GM08714 (cell line): ENCODE data around the gene ABCC4.
"Not testable (repeated sequence)": the region's sequence is repeated elsewhere in the genome, so short reads cannot be mapped to it uniquely, and the experiment has no call there.

Source experiments
- H3K4me3 ChIP-seq: fragments of 200-500 bp; sonication (Bioruptor generic); 2 replicates; pipeline ENCODE4 v1.5.1; 2014; ENCODE audit warnings: mild to moderate bottlenecking, low read length, inconsistent platforms
- ZNF274 ChIP-seq: IDR thresholded peaks from 2 replicates; pipeline ENCODE4 v1.6.1; 2012; ENCODE audit warnings: mild to moderate bottlenecking, low read depth, low read length

The ABCC4 gene

DNA sequence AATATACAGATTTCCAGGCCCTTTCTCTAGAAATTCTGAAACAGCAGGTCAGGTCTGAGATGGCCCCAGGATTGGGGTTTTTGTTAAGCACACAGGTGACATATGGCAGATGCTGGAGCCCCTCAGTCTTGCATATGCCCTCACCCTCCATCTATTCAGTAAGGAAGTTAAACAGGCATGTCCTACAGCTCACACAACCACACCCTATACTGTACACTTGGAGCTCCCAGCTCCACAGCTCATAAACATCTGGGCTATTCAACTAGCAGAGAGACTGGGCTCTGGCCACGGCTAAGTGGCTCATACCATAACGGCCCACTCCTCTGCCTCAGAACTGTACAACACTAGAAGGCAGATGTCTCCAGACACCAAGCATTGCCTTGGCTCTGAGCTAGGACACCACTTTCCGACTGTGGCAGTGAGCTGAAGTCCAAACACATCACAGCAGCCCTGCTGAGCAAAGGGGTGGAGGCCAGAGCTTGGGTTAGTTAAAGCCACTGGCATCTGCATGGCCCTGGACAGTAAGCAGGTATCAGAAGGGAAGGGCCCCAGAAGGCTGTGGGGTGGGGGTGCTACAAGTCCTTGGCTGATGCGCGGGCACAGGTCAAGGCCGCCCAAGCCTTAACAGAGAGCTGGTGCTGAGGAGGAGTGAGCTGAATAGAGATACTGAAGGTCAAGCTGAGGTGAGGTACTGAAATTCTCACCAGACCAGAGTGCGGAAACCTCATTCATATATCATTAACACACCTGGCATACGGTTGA, 79.1 kb downstream of the ABCC4 start:
- TF ChIP-seq ZNF274, result no peak
- no peak overlapping the region for H3K4me3 ChIP-seq

DNA sequence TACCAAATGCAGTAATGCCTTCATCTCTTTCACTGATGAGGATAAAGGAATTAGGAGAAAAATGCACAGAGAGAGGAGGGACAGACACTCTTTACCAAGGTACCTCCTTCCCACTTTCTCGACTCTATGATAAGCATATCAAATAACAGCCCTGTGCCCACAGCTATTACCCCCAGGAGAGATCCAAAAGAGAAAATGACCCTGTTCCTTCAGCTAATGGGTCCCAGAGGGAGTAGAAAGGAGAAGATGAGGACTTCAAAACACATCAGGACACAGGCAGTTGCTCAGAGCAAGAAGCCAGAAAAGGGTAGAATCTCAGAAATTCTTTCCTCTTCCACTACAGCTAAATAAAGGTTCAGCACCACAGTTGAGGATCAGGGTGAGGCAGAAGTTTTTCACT, 80.6 kb downstream of the ABCC4 start:
- TF ChIP-seq ZNF274, result no peak

DNA sequence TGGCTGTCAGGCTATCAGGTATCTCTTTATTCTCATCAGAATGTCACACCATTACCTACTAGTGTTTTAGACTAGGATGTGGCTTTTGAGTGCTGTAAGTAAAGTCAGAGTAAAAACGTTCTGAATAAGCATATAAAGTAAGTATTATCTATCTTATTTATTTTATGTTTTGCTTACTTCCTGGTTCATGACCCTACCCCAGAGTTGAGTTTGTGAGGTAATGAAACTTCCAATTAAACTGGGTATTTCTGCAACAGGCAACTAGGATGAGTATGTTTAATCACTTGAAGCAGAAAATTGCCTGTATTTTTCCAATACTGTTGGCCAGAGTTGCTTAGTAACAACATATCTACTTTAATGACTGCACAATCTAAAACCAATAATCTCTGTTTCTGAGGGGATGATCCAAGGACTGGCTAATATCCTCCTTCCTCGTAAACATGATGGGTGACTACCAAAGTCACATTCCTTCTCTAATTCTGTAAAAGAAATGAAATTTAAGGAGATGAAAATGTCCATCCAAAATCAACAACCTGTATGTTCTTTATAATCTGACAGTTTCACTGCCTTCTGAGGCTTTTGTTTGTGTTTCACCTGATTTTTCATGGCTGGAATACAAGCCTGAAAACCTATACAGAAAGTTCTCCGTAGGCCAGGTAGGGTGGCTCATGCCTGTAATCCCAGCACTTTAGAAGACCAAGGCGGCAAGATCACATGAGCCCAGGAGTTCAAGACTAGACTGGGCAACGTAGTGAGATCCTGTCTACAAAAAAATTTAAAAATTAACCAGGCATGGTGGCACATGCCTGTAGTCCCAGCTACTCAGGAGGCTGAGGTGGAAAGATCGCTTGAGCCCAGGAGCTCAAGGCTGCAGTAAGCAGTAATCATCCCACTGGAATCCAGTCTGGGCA, 83.1 kb downstream of the ABCC4 start:
- TF ChIP-seq ZNF274, result no peak
- H3K4me3 ChIP-seq, result no peak overlapping the region

More for the DNA sequence above, 80.6 kb downstream of the ABCC4 start:
- H3K4me3 ChIP-seq, result no peak overlapping the region

DNA sequence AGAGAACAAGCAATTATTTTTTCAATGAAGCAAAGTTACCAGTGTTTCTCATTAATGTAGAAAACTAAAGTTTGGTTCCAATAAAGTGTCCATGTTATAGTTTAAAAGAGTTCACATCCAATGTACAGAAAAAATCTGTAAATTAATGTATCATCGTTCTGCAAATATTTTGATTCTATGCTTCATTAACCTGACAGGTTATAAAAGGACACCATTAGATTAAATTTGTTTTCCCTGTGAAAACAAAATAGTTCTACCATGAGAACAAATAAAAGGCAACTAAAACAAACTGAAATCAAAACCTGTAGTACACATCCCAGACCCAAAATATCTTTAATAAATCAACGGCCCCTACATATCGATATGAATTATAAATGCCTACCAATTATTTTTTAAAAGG, 85.1 kb downstream of the ABCC4 start:
- no peak overlapping the region for H3K4me3 ChIP-seq
- TF ChIP-seq ZNF274, result no peak

DNA sequence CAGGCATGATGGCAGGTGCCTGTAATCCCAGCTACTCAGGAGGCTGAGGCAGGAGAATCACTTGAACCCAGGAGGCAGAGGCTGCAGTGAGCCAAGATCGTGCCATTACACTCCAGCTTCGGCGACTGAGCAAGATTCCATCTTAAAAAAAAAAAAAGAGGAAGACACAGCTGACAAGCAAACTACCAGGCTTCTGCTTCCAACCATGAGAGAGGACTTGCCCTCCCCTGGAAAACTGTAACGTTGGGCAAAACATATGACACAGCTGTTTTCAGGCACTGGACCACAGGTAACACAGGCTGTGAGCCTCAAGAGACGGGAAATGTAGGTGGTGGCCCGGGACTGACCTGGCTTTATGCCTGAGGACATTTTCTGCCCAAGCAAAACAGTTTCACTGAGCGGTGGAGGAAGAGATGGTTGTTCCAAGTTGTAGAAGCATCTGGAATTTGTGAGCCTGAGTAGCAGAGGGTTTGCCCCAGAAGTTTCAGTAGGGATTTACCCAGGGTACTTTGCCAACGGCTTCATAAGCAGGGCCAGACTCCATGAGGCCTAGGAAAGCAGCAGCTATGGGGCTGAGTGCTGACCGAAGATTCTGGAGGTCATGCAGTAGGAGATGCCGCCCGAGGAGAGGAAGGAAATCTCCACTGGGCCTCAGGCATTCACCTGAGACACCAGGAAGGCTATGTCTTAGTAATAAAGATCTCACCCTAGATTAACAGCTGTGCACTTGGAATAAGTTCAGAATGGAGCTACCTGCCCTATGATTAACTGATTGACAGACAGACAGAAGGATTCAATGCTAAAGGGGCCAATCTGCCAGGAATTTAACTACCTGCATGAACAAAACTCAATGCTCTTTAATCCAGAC, 88.0 kb downstream of the ABCC4 start:
- TF ChIP-seq ZNF274, result no peak
- H3K4me3 ChIP-seq, result no peak overlapping the region

DNA sequence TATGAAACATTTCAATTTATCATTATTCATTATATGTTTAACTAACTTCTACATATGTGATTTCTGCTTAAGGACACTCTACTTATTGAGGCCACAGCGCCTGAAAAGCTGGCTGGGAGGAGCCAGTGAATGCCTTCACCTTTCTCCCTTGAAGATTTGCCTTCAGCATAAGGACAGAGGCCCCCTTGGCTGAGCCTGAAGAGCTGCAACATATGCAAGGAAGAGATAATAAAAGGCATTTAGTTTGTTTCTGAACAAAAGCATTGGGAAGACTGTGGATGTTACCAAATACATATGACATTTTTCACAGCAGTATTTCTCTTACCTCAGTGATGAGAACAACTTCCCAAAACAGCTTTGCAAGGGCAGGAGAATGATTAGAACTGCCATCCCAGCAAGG, 92.1 kb downstream of the ABCC4 start:
- no peak overlapping the region for H3K4me3 ChIP-seq
- TF ChIP-seq ZNF274, result no peak

DNA sequence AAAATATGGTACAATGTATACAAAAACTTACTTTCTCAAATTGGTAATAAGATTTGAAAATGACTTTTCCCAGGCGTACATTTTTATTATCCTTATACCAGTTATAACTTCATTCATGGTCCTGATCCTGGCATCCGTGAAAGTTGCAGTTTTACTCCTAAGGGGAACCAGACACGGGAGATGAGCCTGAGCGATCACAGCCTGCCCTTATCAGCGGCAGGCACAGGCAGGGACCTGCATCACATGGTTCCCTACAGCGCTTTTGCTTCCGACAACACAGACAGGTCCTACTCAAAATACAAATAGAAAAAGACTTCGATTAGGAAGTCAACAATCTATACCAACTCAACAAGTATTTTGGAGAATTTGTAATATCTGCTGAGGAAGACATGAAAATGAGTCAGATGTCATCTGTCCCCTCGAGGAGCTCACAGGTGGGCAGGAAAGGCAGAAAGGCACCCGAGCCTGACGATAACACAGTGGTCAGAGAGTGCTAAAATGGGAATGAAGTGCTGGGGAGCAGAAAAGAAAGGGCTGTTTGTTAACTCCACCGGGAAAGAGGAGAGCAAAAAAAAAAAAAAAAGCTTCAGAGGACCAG, 93.4 kb downstream of the ABCC4 start:
- TF ChIP-seq ZNF274, result no peak
- H3K4me3 ChIP-seq, result peak overlapping the region; percentile 50; the same call in 1 of the 2 replicates

DNA sequence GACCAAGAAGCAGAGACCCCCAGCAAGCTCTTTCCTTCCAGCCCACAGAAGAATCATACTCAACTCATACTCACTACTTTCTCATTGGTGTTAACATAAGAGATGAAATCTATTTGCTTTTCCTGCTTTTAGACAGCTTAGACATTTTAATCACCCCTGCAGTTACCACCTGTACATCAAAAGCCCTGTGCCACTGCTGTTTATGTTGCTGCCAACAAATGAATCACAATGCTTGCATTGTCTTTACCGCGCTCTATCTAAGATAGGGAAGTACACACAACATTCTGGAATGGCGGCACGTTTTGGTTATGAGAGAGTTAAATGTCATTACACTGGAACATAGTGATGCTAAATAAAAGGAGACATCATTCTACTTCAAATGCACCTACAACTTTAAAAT, 95.1 kb downstream of the ABCC4 start:
- no peak for TF ChIP-seq ZNF274
- no peak overlapping the region for H3K4me3 ChIP-seq

DNA sequence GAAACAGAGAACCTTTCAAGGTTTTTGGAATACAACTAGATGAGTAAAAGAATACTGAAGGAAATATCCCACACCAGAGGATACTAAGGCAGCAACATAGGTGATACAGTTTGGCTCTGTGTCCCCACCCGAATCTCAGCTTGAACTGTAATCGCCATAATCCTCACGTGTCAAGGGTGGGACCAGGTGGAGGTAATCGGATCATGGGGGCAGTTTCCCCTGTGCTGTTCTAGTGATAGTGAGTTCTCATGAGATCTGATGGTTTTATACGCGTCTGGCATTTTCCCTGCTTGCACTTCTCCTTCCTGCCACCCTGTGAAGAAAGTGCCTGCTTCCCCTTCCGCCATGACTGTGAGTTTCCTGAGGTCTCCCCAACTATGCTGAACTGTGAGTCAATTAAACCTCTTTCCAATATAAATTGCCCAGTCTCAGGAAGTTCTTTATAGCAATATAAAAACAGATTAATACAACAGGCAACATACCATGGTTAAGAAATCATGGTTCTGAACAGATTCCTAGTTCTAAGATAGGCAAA, 97.0 kb downstream of the ABCC4 start:
- no peak overlapping the region for H3K4me3 ChIP-seq
- TF ChIP-seq ZNF274, result no peak

DNA sequence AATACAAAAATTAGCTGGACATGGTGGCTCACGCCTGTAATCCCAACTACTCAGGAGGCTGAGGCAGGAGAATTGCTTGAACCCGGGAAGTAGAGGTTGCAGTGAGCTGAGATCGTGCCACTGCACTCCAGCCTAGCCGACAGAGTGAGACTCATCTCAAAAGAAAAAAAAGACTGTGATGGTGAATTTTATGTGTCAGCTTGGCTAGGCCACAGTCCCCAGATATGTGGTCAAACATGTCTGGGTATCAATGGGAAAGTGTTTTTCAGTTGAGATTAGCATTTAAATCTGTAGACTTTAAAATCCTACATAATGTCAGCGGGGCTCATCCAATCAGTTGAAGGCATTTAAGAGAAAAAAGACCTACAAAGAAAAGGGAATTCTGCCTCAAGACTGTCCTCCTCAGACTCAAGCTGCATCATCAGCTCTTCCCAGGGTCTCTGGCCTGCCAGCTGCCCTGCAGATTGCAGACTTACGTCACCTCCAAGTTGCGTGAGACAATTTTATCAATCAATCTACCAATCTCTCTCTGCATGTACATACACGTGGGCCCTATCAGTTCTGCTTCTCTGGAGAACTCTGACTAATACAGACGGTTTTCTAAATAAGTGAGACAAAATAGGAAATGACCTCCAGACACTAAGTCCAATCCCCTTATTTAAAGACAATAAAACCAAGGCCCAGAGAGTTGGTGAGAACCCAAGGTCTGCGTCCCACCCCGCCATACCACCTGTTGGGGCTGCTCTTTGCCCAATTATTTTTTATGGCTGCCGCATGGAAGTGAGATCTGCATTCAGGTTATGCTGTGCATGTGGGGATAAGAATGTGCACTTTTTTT, 99.2 kb downstream of the ABCC4 start:
- H3K4me3 ChIP-seq, result no peak overlapping the region
- no peak for TF ChIP-seq ZNF274

DNA sequence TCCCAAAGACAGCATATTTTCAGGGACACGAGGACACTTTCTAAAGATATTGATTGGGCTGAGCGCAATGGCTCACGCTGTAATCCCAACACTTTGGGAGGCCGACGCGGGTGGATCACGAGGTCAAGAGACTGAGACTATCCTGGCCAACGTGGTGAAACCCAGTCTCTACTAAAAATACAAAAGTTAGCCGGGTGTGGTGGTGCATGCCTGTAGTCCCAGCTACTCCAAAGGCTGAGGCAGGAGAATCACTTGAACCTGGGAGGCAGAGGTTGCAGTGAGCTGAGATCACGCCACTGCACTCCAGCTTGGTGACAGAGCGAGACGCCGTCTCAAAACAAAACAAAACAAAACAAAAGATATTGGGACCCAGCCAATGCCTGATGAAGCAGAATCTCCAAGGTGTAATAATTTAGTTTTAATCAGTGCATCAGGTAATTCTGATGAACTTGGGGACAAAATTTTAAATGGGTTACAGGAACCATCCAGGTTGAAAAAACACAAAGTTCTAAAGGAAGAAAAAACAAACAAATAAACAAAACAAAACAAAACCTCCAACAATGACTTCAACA, 100.8 kb downstream of the ABCC4 start:
- not testable (repeated sequence) for H3K4me3 ChIP-seq

DNA sequence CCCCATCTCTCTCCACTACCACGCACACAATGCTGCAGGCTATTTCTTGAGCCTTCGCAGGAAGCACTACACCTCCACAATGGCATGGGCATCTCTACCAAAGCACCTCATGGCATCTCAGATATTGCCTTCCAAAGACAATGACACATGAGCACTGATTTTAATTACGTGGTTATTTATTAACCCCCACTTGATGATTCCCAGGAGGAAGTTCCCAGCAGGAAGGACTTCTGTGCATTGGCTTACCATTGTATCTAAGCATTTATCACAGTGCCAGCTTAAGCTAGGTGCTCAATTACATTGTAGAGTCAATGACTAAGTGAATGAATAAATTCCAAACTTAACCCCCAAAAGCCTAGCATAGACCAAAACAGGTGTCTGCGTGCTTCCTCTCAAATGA, 101.4 kb downstream of the ABCC4 start:
- no peak overlapping the region for H3K4me3 ChIP-seq
- no peak for TF ChIP-seq ZNF274

DNA sequence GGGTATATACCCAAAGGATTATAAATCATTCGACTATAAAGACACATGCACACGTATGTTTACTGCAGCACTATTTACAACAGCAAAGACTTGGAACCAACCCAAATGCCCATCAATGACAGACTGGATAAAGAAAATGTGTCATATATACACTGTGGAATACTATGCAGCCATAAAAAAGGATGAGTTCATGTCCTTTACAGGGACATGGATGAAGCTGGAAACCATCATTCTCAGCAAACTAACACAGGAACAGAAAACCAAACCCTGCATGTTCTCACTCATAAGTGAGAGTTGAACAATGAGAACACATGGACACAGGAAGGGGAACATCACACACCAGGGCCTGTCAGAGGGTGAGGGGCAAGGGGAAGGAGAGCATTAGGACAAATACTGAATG, 102.6 kb downstream of the ABCC4 start:
- not testable (repeated sequence) for H3K4me3 ChIP-seq
